ENCODE measurements around the gene PPP1R11. TPM values are rescaled to one million over a fixed set of nuclear protein-coding genes. Genes with fewer than 3 reads are reported as not detected.

The PPP1R11 gene
- total and polyA plus RNA-seq, 10 donors = 31.1 to 50.7 (median 41.5) TPM

- H3K9me3 ChIP-seq = no peaks in the 10 kb centered on the region
- TF ChIP-seq POLR2AphosphoS5 (IDR thresholded peaks at IDR 0.05) = no peak
- TF ChIP-seq CTCF (IDR thresholded peaks at IDR 0.05 in 8 of 11, conservative IDR thresholded peaks at IDR 0.05 in 3 of 11) = no peak
- no peak for TF ChIP-seq POLR2A (IDR thresholded peaks at IDR 0.05)
- no peak for DNase-seq
- WGBS, 5 donors = 42 to 60% (median 50%) methylated on average over 1 of the region's 1 CpG
- no peak overlapping the region for H3K27ac ChIP-seq
- intact Hi-C loops (cut with DNase I; ENCODE audit: low total_unique reads) = no loop called here
- H3K27me3 ChIP-seq (replicated peaks in 1 of 7) = peaks cover 0 to 87% (median 36%) of the 10 kb centered on the region in 7 donors
- H3K36me3 ChIP-seq = no peaks in the 10 kb centered on the region
- peaks cover 14 to 19% (median 17%) of the 10 kb centered on the region in 6 donors for H3K4me1 ChIP-seq
- no peak overlapping the region for H3K4me3 ChIP-seq
Observed at GRCh38 chr6:30096829-30097228, 29.8 kb downstream of the PPP1R11 start.

- H3K9me3 ChIP-seq = no peaks in the 10 kb centered on the region
- intact Hi-C loops (cut with DNase I; ENCODE audit: low total_unique reads) = no loop called here
- TF ChIP-seq POLR2A (IDR thresholded peaks at IDR 0.05) (no peak), CTCF (IDR thresholded peaks at IDR 0.05 in 8 of 11, conservative IDR thresholded peaks at IDR 0.05 in 3 of 11) (no peak), POLR2AphosphoS5 (IDR thresholded peaks at IDR 0.05) (no peak)
- WGBS, 5 donors = 56 to 67% (median 59%) methylated on average over 4 of the region's 4 CpGs
- H3K36me3 ChIP-seq = no peaks in the 10 kb centered on the region
- H3K27ac ChIP-seq = no peak overlapping the region
- DNase-seq = no peak
- H3K27me3 ChIP-seq (replicated peaks in 1 of 7) = peaks cover 0 to 82% (median 36%) of the 10 kb centered on the region in 7 donors
- H3K4me1 ChIP-seq = peaks cover 22 to 32% (median 30%) of the 10 kb centered on the region in 6 donors
- no peak overlapping the region for H3K4me3 ChIP-seq
Observed at GRCh38 chr6:30097902-30098768, 31.1 kb downstream of the PPP1R11 start.

GRCh38 chr6:30100154-30100553 is 33.2 kb downstream of the PPP1R11 start:
- H3K27ac ChIP-seq = no peak overlapping the region
- no peaks in the 10 kb centered on the region for H3K9me3 ChIP-seq
- DNase-seq = no peak
- intact Hi-C loops (cut with DNase I; ENCODE audit: low total_unique reads) = no loop called here
- TF ChIP-seq POLR2A (IDR thresholded peaks at IDR 0.05) = no peak
- TF ChIP-seq POLR2AphosphoS5 (IDR thresholded peaks at IDR 0.05) = no peak
- no peak for TF ChIP-seq CTCF (IDR thresholded peaks at IDR 0.05 in 8 of 11, conservative IDR thresholded peaks at IDR 0.05 in 3 of 11)
- peaks cover 0 to 92% (median 36%) of the 10 kb centered on the region in 7 donors for H3K27me3 ChIP-seq (replicated peaks in 1 of 7)
- no peaks in the 10 kb centered on the region for H3K36me3 ChIP-seq
- H3K4me3 ChIP-seq = peak overlapping the region in 1 of 8 donors; percentile 69
- H3K4me1 ChIP-seq = peaks cover 24 to 41% (median 33%) of the 10 kb centered on the region in 6 donors
- 41 to 46% (median 43%) methylated on average over 8 of the region's 8 CpGs for WGBS, 5 donors
